Right cardiac atrium (tissue), 5 donors: ENCODE measurements around the gene LAMB1. TPM values are rescaled to one million over a fixed set of nuclear protein-coding genes. Genes with fewer than 3 reads are reported as not detected.
A peak's percentile ranks its signal among the peaks of the same experiment; 100 is the strongest.

Experiments used
- ATAC-seq, 2 donors: fragments of 200-7000 bp; cut with Tn5 transposase; one replicate each; pipeline versions ENCODE4 v1.8.0 to v1.9.1; 2020; ENCODE audit warnings: moderate library complexity in 2 of 2, mild to moderate bottlenecking in 1 of 2
- DNase-seq, 3 donors: peaks; one replicate each; pipeline ENCODE4 v3.0.0-alpha.2; 2020
- H3K27ac ChIP-seq: one replicate; pipeline ENCODE4 v1.5.1; 2013; ENCODE audit warnings: mild to moderate bottlenecking, low read length, control low read depth, moderate library complexity
- H3K27me3 ChIP-seq: one replicate; pipeline ENCODE4 v1.6.1; 2013; ENCODE audit not compliant: control insufficient read depth, insufficient read depth
- H3K4me1 ChIP-seq: one replicate; pipeline ENCODE4 v1.6.1; 2013; ENCODE audit warnings: low read length; ENCODE audit not compliant: control insufficient read depth, insufficient read depth
- H3K4me3 ChIP-seq: one replicate; pipeline ENCODE4 v1.5.1; 2013; ENCODE audit warnings: low read length, control low read depth
- H3K9me3 ChIP-seq: one replicate; pipeline ENCODE4 v1.6.1; 2013; ENCODE audit warnings: low read length; ENCODE audit not compliant: control insufficient read depth
- WGBS: extraction: QIAGEN DNeasy Blood & Tissue Kit; methylation state at CpG from one replicate; pipeline ENCODE4 v1.1.7; 2013; 5-methylcytosine and 5-hydroxymethylcytosine counted together
- intact Hi-C, 4 donors: fragments of 100-400 bp; cut with DNase I; formaldehyde crosslinking; loops; one replicate each; pipeline versions ENCODE4 v1.11.0 to v1.14.0; 2022 to 2023
- polyA plus RNA-seq: library from polyadenylated mRNA; stranded (reverse); fragments of 200-250 nt; gene quantifications from one replicate; pipeline ENCODE4 v1.2.3, GENCODE V29; 2013
- total RNA-seq, 4 donors: library from RNA; stranded (reverse); fragmentation: NEBNext Ultra II Directional; extraction: Animal tissue kit (Norgen Biotek cat#: 25700); gene quantifications; one replicate each; pipeline ENCODE4 v1.2.1, GENCODE V29; 2021
- donor health status: healthy with polysubstance abuse.
- donor health status: DM: no; HTN: yes; CAD: no.
- donor health status: DM: no; HTN: no; CAD: no.
- donor health status: DM: no; HTN: yes; CAD: no; lungs with severe emphysema.
- donor health status: DM: yes; HTN: yes; CAD: no.

LAMB1 gene
- total and polyA plus RNA-seq, 5 donors = 42.1 to 110 (median 49.9) TPM

DNA sequence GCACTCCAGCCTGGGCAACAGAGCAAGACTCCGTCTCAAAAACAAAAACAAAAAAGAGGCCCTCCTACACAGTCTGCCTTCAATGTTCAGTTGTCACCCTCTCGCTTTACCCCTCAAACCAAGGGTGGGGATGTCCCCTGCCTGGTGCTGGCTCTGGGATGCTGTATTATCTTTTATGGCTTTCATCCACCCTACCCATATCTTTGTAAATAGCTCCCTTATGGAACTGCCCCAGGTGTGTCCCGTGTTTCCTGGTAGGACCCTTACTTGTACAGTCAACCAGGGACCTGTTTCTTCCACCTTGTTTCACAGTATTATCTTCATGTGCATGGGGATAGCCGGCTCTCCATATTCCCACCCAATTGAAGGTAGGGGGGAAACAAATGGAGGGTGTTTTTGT, 15.7 kb upstream of the LAMB1 start:
- intact Hi-C loops = no loop called here
- Histone ChIP-seq H3K27me3 (no peaks in the 10 kb centered on the region), H3K4me3 (no peak overlapping the region), H3K9me3 (no peaks in the 10 kb centered on the region), H3K4me1 (no peaks in the 10 kb centered on the region), H3K27ac (no peak overlapping the region)
- no peak for DNase-seq
- no peak for ATAC-seq
- WGBS = 96% methylated on average over 4 of the region's 4 CpGs

- intact Hi-C loops = no loop called here
- Histone ChIP-seq H3K27me3 (no peaks in the 10 kb centered on the region), H3K4me1 (no peaks in the 10 kb centered on the region), H3K9me3 (no peaks in the 10 kb centered on the region), H3K4me3 (no peak overlapping the region), H3K27ac (no peak overlapping the region)
- DNase-seq (no peak), ATAC-seq (no peak)
- 75% methylated on average over 4 of the region's 4 CpGs for WGBS
Measured at GRCh38 chr7:108017776-108018151, 14.8 kb upstream of the LAMB1 start.

GRCh38 chr7:108016841-108017775, 14.1 kb upstream of the LAMB1 start:
- DNase-seq (no peak), ATAC-seq (peak; percentile 32 to 42)
- Histone ChIP-seq H3K9me3 (no peaks in the 10 kb centered on the region), H3K27me3 (no peaks in the 10 kb centered on the region), H3K27ac (no peak overlapping the region), H3K4me3 (no peak overlapping the region), H3K4me1 (no peaks in the 10 kb centered on the region)
- 51% methylated on average over 2 of the region's 2 CpGs for WGBS
- intact Hi-C loops = no loop called here

DNA sequence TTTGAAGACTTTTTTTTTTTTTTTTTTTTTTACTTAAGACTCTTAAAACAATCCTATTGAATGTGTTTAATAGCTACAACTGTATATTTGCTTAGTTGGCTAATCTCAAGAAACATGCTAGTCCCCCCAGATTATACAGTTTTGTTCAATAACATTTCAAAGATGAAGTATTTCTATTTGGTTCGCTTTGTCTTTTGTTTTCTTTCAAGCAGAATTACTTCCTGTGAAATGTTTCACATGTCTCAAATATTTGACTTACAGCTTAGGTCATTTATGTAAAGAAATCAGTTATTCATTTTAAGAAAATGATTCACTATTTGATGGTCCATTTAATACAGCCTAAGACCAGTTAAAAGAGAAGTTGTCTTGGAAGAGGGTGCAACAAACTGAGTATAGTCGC, 12.8 kb upstream of the LAMB1 start:
- Histone ChIP-seq H3K4me3 (no peak overlapping the region), H3K9me3 (no peaks in the 10 kb centered on the region), H3K27me3 (no peaks in the 10 kb centered on the region), H3K4me1 (no peaks in the 10 kb centered on the region), H3K27ac (no peak overlapping the region)
- intact Hi-C loops = no loop called here
- DNase-seq = no peak
- ATAC-seq = no peak
- WGBS = 91% methylated on average over 2 of the region's 2 CpGs

DNA sequence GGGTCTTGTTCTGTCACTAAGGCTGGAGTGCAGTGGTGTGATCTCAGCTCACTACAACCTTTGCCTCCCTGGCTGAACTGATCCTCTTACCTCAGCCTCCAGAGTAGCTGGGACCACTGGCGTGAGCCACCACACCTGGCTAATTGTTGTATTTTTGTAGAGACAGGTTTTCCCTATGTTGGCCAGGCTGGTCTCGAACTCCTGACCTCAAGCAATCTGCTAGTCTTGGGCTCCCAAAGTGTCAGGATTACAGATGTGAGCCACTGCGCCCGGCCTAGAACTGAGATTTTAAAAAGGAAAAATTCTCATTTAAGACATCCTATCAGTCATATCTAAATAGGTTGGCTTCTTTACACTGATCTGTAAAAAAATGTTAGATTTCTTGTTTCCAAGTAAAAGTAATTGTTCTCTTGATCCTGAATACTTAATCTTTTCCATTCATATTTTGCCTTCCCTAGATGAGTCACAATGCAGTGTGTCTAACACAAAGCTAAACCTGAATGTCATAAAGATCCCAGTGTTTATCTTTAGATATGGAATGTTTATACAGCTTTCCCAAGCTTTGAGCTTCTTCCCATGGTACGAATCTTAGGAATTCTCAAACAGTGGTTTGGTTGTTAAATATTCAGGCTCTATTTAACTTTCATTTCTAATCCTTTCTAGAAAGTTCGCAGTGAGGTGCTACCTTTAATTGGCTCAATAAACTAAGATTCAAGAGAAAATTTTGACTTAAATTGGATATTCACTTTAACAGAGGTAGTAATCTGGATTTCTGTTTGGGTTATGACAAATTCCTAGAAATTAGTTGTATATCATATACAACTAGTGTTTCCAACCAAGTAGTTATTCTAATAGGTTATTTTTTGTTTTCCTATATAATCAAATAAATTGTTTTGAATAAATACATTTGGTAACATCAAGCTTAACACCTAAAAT, 12.1 kb upstream of the LAMB1 start:
- H3K4me3 ChIP-seq = no peak overlapping the region
- no peak overlapping the region for H3K27ac ChIP-seq
- no peaks in the 10 kb centered on the region for H3K9me3 ChIP-seq
- ATAC-seq = peak; percentile 60 to 89
- intact Hi-C loops = no loop called here
- no peaks in the 10 kb centered on the region for H3K27me3 ChIP-seq
- no peaks in the 10 kb centered on the region for H3K4me1 ChIP-seq
- DNase-seq = no peak
- 82% methylated on average over 6 of the region's 6 CpGs for WGBS

DNA sequence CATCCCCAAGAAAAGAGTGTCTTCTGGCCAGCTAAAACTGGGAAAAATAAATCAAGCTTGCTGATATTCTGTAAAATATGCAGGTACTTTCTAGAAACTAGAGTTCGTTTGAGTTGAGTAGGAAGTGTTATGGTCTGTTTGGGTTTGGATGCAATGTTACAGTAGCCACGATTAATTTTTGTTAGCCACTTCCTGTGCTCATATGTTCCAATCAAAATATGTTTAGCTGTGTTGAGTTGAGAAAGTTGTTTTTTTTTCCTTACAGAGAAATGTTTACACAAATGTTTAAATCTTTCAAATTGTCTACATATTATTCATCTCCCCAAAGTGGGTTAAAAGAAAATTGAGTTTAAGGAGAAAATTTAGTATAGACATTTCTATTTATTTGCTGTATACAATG, 11.3 kb upstream of the LAMB1 start:
- no peaks in the 10 kb centered on the region for H3K27me3 ChIP-seq
- no peaks in the 10 kb centered on the region for H3K9me3 ChIP-seq
- 57% methylated on average over 2 of the region's 2 CpGs for WGBS
- intact Hi-C loops = no loop called here
- no peak overlapping the region for H3K4me3 ChIP-seq
- H3K27ac ChIP-seq = no peak overlapping the region
- ATAC-seq (no peak), DNase-seq (no peak)
- no peaks in the 10 kb centered on the region for H3K4me1 ChIP-seq

- 87% methylated on average over 8 of the region's 8 CpGs for WGBS
- ATAC-seq = no peak
- Histone ChIP-seq H3K9me3 (no peaks in the 10 kb centered on the region), H3K27me3 (no peaks in the 10 kb centered on the region), H3K4me3 (no peak overlapping the region), H3K4me1 (no peaks in the 10 kb centered on the region), H3K27ac (no peak overlapping the region)
- no peak for DNase-seq
- intact Hi-C loops = no loop called here
Measured at GRCh38 chr7:108012499-108013430, 9.8 kb upstream of the LAMB1 start.

DNA sequence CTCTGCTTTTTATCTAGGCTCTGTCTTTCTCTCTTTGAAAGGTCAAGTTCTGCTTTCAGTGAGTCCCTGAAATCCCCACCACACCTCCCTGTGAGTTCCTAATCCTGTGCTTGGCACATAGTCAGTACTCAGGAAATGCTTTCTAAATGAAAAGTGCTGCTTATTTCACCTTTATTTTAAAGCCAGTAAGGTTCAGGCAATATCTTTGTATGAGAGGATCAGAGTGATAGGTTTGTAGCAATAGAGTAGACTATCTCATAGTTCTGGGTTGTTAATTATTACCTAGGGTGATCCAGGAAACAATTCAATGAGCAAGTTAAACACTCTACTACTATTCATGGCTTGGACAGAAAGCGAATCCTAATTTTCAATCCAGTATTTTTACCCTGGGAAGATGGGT, 7.4 kb upstream of the LAMB1 start:
- DNase-seq = no peak
- Histone ChIP-seq H3K27me3 (no peaks in the 10 kb centered on the region), H3K4me1 (no peaks in the 10 kb centered on the region), H3K4me3 (no peak overlapping the region), H3K27ac (no peak overlapping the region), H3K9me3 (no peaks in the 10 kb centered on the region)
- WGBS = 73% methylated on average over 1 of the region's 1 CpG
- ATAC-seq = no peak
- intact Hi-C loops = no loop called here

DNA sequence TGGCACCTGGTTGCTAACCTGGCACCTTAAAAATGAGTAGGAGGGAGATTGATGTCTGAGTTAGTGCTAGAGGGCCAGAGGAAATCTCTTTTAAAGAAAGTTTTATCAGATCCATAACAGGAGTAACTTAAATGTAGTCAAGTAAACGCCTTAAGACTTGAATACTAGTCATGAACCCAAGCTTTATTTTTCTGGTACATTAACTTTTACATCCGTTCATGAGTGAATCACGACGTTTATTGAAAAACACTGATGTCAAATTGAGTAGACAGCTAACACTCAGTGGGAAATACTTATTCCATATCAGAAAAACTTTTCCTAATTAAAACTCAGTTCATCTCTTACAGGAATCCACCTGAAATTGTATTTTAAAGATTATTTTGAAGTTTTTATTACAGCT, 6.9 kb upstream of the LAMB1 start:
- H3K27ac ChIP-seq = no peak overlapping the region

GRCh38 chr7:108008827-108009226, 5.9 kb upstream of the LAMB1 start:
- Histone ChIP-seq H3K27me3 (no peaks in the 10 kb centered on the region), H3K27ac (no peak overlapping the region), H3K4me3 (no peak overlapping the region), H3K4me1 (no peaks in the 10 kb centered on the region), H3K9me3 (no peaks in the 10 kb centered on the region)
- intact Hi-C loops = loop anchor here in 1 of 4 donors (10.0 kb wide), 1 partner anchor 74 kb away; no protein-coding TSS in a partner anchor
- ATAC-seq (no peak), DNase-seq (no peak)

More for the DNA sequence above, 6.9 kb upstream of the LAMB1 start:
- intact Hi-C loops = loop anchor here in 1 of 4 donors (10.0 kb wide), 1 partner anchor 75 kb away; no protein-coding TSS in a partner anchor
- Histone ChIP-seq H3K4me1 (no peaks in the 10 kb centered on the region), H3K9me3 (no peaks in the 10 kb centered on the region), H3K27me3 (no peaks in the 10 kb centered on the region), H3K4me3 (no peak overlapping the region)
- ATAC-seq = no peak
- 91% methylated on average over 4 of the region's 4 CpGs for WGBS
- no peak for DNase-seq
